WTC11 (cell line): ENCODE data around the gene SPHK2. TPM values are rescaled to one million over a fixed set of nuclear protein-coding genes. Genes with fewer than 3 reads are reported as not detected.

Experiments
- AFF4 ChIP-seq: sonication (generic); formaldehyde crosslinking; IDR thresholded peaks from 2 replicates; pipeline ENCODE4 v1.8.1; 2023; ENCODE audit warnings: mild to moderate bottlenecking, missing genetic modification reagents, borderline replicate concordance
- CBFB ChIP-seq: sonication (generic); formaldehyde crosslinking; IDR thresholded peaks from 2 replicates; pipeline ENCODE4 v1.8.1; 2022; ENCODE audit warnings: mild to moderate bottlenecking, low read depth, missing genetic modification reagents
- EMX1 ChIP-seq: fragments of 250-450 bp; sonication (Bioruptor Pico); IDR thresholded peaks from 2 replicates; pipeline ENCODE4 v1.8.0; 2021; ENCODE audit warnings: mild to moderate bottlenecking
- FOXP4 ChIP-seq: sonication (generic); formaldehyde crosslinking; IDR thresholded peaks from 2 replicates; pipeline ENCODE4 v1.8.0; 2022; ENCODE audit warnings: mild to moderate bottlenecking, missing genetic modification reagents
- GABPB1 ChIP-seq: sonication (generic); formaldehyde crosslinking; IDR thresholded peaks from 2 replicates; pipeline ENCODE4 v1.8.1; 2023; ENCODE audit warnings: mild to moderate bottlenecking, missing genetic modification reagents
- GRHL2 ChIP-seq: fragments of 250-450 bp; sonication (Bioruptor Pico); IDR thresholded peaks from 2 replicates; pipeline ENCODE4 v1.8.0; 2022; ENCODE audit warnings: mild to moderate bottlenecking, moderate library complexity; ENCODE audit not compliant: insufficient replicate concordance, severe bottlenecking
- HMGA2 ChIP-seq: fragments of 250-450 bp; sonication (Bioruptor Pico); IDR thresholded peaks from 2 replicates; pipeline ENCODE4 v1.4.0; 2021; ENCODE audit warnings: mild to moderate bottlenecking, moderate library complexity
- HMGXB4 ChIP-seq: sonication (generic); formaldehyde crosslinking; IDR thresholded peaks from 2 replicates; pipeline ENCODE4 v1.8.1; 2023; ENCODE audit warnings: mild to moderate bottlenecking, moderate library complexity, missing genetic modification reagents
- IRF1 ChIP-seq: sonication (generic); formaldehyde crosslinking; IDR thresholded peaks from 2 replicates; pipeline ENCODE4 v1.8.0; 2023; ENCODE audit warnings: missing genetic modification reagents
- KAT7 ChIP-seq: sonication (generic); formaldehyde crosslinking; IDR thresholded peaks from 2 replicates; pipeline ENCODE4 v1.8.1; 2023; ENCODE audit warnings: missing genetic modification reagents, mild to moderate bottlenecking, borderline replicate concordance
- NR1H2 ChIP-seq: sonication (generic); formaldehyde crosslinking; IDR thresholded peaks from 2 replicates; pipeline ENCODE4 v1.9.0; 2021; ENCODE audit warnings: mild to moderate bottlenecking, moderate library complexity, missing genetic modification reagents
- SOX15 ChIP-seq: fragments of 250-450 bp; sonication (Bioruptor Pico); IDR thresholded peaks from 2 replicates; pipeline ENCODE4 v1.9.0; 2021; ENCODE audit warnings: mild to moderate bottlenecking
- TCF7 ChIP-seq: sonication (generic); formaldehyde crosslinking; IDR thresholded peaks from 2 replicates; pipeline ENCODE4 v1.8.0; 2022; ENCODE audit warnings: mild to moderate bottlenecking, low read depth, missing genetic modification reagents, moderate library complexity
- TEAD4 ChIP-seq: sonication (generic); formaldehyde crosslinking; IDR thresholded peaks from 2 replicates; pipeline ENCODE4 v1.8.0; 2022; ENCODE audit warnings: mild to moderate bottlenecking, missing genetic modification reagents
- ZNF138 ChIP-seq: sonication (generic); formaldehyde crosslinking; conservative IDR thresholded peaks from 2 replicates; pipeline ENCODE4 v1.8.1; 2022; ENCODE audit warnings: mild to moderate bottlenecking, moderate library complexity, missing genetic modification reagents
- ZNF219 ChIP-seq: sonication (generic); formaldehyde crosslinking; IDR thresholded peaks from 2 replicates; pipeline ENCODE4 v1.8.0; 2023; ENCODE audit warnings: missing genetic modification reagents, mild to moderate bottlenecking, borderline replicate concordance
- ZNF232 ChIP-seq: sonication (generic); formaldehyde crosslinking; IDR thresholded peaks from 2 replicates; pipeline ENCODE4 v1.8.0; 2022; ENCODE audit warnings: mild to moderate bottlenecking, missing genetic modification reagents
- ZNF281 ChIP-seq: sonication (generic); formaldehyde crosslinking; IDR thresholded peaks from 2 replicates; pipeline ENCODE4 v1.8.0; 2023; ENCODE audit warnings: mild to moderate bottlenecking, missing genetic modification reagents
- ZNF512 ChIP-seq: sonication (generic); formaldehyde crosslinking; IDR thresholded peaks from 2 replicates; pipeline ENCODE4 v1.8.1; 2022; ENCODE audit warnings: missing genetic modification reagents, borderline replicate concordance
- ZNF532 ChIP-seq: fragments of 250-450 bp; sonication (Bioruptor Pico); IDR thresholded peaks from 2 replicates; pipeline ENCODE4 v1.9.0; 2021; ENCODE audit warnings: mild to moderate bottlenecking, borderline replicate concordance
- ZNF671 ChIP-seq: fragments of 250-450 bp; sonication (Bioruptor Pico); IDR thresholded peaks from 2 replicates; pipeline ENCODE4 v1.8.0; 2021; ENCODE audit warnings: mild to moderate bottlenecking
- total RNA-seq: library from RNA; stranded (reverse); gene quantifications from 3 replicates; pipeline ENCODE4 v1.2.3, GENCODE V29; 2021

SPHK2 gene
- total RNA-seq, 1 experiment from 2014 or later, result 64.6 TPM

- TF ChIP-seq ZNF532 (CRISPR knock-in tag) (no peak), FOXP4 (CRISPR knock-in tag) (no peak), CBFB (no peak), KAT7 (CRISPR knock-in tag) (no peak), ZNF232 (no peak), ZNF512 (CRISPR knock-in tag) (no peak), ZNF671 (no peak), SOX15 (CRISPR knock-in tag) (no peak), TCF7 (CRISPR knock-in tag) (no peak), ZNF138 (CRISPR knock-in tag) (no peak), GABPB1 (CRISPR knock-in tag) (no peak), IRF1 (CRISPR knock-in tag) (no peak), EMX1 (CRISPR knock-in tag) (no peak), HMGA2 (CRISPR knock-in tag) (no peak), NR1H2 (no peak), HMGXB4 (CRISPR knock-in tag) (no peak), TEAD4 (CRISPR knock-in tag) (peak; percentile 88), GRHL2 (CRISPR knock-in tag) (no peak), ZNF219 (no peak), ZNF281 (CRISPR knock-in tag) (0 out of 2 replicates have a peak, but pooled peaks have one; percentile 50), AFF4 (CRISPR knock-in tag) (no peak)
Observed at GRCh38 chr19:48634424-48635262, 15.3 kb downstream of the SPHK2 start (continued).
